CD4-positive, alpha-beta T cell treated with Interleukin-12 subunit alpha and Interleukin-12 subunit beta, for 1 hour (primary cell): ENCODE results near the gene TF.
A peak's percentile ranks its signal among the peaks of the same experiment; 100 is the strongest.
"Not testable (repeated sequence)": the region's sequence is repeated elsewhere in the genome, so short reads cannot be mapped to it uniquely, and the experiment has no call there.

Experiments used
- DNase-seq: peaks from one replicate; pipeline ENCODE4 v3.0.0-alpha.2; 2020

Gene TF

GRCh38 chr3:133769536-133769935 is 23.3 kb downstream of the TF start:
- DNase-seq, result no peak

GRCh38 chr3:133773732-133774131 is 27.5 kb downstream of the TF start:
- DNase-seq, result no peak

DNA sequence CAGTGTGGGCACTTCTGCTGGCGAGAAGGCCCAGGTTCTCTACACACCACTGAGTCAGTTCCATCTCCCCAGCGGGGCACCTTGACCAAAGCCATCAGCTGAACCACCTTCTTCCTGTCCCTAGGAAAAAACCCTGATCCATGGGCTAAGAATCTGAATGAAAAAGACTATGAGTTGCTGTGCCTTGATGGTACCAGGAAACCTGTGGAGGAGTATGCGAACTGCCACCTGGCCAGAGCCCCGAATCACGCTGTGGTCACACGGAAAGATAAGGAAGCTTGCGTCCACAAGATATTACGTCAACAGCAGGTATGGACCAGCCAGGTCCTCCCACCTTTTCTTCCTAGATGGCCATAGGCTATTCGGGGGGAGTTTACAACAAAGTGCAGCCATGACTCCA is 29.1 kb downstream of the TF start:
- DNase-seq, result no peak

DNA sequence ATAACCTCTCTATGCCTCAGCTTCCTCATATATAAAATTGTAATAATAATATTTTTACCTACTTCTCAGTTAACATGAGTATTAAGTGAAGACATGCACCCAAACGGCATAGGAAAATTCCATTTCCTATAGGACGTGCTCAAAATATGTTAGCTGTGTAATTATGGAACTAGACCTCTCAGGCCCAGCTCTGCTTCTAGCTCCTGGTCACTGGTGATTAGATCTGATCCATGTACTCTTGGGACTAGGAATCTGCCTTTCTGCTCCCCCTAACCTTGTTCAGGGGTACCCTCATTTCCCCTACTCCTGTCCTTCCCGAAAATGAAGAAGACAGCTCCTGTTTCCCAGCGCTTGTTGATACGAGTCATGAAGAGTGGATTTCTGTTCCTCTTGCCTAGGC is 29.6 kb downstream of the TF start:
- no peak for DNase-seq

DNA sequence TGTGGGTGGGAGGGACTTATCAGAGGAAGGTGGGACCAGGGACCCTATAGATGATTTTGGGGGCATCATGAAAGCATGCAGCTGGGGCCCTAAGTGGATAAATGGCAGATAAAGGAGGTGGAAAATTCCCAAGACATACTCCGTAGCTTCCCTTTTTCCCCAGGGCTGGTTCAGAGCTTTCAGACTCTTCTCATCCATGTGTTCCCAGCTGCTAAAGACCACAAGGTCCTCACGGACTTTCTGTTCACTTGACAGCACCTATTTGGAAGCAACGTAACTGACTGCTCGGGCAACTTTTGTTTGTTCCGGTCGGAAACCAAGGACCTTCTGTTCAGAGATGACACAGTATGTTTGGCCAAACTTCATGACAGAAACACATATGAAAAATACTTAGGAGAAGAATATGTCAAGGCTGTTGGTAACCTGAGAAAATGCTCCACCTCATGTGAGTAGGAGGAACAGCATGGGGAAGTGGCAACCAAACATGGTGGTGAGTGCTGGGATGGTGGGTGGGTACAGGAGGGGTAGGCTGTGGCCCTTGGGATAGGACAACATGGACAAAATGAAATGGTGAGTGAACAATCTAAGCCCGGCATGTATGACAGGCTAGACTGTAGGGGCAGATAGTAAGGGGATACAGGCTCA is 30.7 kb downstream of the TF start:
- DNase-seq, result no peak

- no peak for DNase-seq
These were observed 31.8 kb downstream of the TF start for GRCh38 chr3:133777807-133778568.

DNA sequence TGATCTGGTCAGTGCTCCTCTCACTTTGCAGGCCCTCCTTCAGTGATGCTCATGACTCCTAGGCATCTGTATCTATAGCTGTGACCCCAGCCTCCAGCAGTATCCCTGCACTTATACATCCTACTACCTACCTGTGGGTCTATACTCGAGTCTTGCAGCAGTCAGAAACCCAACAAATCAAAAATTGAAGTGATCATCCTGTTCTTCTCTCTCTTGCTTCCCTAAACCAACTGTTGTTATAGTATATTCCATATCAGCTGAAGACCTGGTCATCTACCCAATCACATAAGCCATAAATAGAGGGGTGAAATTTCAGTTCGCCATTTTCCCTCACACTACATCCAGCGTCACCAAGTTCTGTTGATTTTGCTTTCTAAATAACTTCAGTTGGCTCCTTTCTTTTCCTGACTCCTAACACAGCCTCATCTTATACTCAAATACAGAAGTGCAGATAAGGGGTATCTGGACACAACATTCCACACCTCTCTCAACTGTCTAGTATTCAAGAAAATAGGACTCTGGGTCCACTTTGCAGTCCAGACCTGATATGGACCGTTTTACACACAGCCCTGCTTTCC is 33.5 kb downstream of the TF start:
- no peak for DNase-seq

DNA sequence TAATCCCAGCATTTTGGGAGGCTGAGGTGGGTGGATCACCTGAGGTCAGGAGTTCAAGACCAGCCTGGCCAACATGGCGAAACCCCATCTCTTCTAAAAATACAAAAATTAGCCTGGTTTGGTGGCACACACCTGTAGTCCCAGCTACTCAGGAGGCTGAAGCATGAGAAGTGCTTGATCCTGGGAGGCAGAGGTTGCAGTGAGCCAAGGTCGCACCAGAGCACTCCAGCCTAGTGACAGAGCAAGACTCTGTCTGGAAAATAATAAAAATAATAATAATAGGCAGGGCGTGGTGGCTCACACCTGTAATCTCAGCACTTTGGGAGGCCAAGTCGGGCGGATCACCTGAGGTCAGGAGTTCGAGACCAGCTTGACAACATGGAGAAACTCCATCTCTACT is 34.6 kb downstream of the TF start:
- DNase-seq, result not testable (repeated sequence)

DNA sequence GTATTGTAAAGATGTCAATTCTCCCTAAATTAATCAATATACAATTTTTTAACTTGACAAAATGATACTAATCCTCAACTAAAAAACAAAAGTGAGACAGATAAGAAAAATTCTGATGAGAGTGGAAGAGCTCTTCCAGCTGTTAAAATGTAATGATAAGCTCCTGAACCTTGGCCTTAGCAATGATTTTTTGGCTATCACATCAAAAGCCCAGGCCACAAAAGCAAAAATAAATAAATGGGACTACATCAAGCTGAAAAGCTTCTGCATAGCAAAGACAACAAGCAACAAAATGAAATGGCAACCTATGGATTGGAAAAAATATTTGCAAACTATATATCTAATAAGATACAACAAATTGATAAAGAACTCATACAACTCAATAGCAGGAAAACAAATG is 35.4 kb downstream of the TF start:
- no peak for DNase-seq

DNA sequence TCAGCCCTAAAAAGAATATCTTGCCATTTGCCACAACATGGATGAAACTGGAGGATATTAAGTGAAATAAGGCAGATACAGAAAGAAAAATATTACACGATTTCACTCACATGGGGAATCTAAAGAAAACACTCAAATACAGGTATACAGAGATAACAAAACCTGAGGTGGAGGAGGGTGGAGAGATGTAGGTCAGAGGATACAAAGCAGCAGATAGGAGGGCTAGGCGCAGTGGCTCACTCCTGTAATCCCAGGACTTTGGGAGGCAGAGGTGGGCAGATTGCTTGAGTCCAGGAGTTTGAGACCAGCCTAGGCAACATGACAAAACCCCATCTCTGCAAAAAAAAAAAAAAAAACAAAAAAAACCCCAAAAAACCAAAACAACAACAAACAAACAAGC is 36.3 kb downstream of the TF start:
- no peak for DNase-seq

GRCh38 chr3:133783762-133784161 is 37.6 kb downstream of the TF start:
- no peak for DNase-seq

- DNase-seq, result no peak
These were observed 41.8 kb downstream of the TF start for GRCh38 chr3:133788024-133788423.

DNA sequence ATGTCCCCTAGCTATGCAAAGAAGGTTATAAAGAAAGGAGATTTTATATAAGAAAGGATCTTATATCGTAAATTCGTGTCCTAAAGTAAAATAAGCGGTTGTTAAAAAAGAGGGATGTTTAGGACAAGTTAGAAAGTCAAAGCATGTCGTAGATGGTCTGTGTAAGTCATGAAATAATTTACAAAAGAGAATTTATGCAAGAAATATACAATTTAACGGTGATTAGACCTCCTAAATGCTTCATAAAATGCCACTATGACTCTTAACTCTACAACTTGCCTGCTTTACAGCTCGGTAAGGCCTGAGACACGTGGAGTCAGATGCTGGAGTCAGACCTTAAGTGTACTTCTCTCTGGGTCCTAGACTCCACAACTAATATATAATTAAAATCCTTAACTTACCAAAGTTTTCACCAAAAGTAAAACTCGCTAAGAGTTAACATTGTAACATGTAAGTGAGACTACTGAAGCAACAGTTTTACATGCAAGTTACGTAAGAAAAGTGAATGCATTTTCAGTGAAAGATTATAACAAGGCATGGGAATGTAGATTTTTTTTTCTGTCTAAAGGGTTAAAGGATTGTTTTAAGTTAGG is 46.1 kb downstream of the TF start:
- DNase-seq, result no peak

GRCh38 chr3:133797396-133798105 is 51.4 kb downstream of the TF start:
- DNase-seq, result no peak

DNA sequence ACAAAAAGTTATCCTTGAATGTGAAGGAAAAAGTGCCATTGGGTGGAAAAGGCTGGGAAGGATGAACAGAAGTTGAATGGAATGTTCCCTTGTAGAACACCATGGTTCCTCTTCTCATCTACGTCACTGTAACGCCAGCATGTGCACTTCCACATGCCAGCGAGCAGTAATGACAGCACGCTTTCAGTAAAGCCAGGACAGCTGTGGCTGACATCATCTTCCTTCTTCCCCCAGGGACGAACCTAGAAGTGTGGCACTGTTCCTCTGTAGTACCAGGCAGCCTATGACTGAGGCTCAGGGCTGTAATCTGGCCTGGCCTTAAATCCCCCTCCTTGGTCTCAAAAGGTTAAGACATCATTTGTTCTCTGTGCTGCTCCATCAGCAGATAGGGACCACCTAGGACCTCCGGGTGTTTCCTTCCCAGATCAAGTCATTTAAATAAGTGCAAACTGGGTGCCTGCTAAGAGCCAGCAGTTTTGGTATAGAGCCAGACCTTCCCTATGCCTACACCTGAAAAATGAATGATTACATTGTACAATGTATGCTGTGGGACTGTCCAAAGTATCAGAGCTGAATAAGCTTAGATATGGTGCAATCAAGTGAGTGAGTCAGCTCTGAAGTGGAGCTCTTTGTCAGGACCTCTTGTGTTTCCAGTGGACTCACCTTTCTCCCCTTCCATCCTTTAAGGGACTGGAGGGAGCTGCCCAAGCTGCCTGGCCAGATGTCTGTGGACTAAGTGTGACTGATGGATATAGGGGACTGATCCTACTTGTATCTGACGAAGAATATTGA is 53.8 kb downstream of the TF start:
- no peak for DNase-seq

- no peak for DNase-seq
These were observed 57.3 kb downstream of the TF start for GRCh38 chr3:133803469-133803868.

GRCh38 chr3:133804896-133805295 is 58.7 kb downstream of the TF start:
- DNase-seq, result no peak

DNA sequence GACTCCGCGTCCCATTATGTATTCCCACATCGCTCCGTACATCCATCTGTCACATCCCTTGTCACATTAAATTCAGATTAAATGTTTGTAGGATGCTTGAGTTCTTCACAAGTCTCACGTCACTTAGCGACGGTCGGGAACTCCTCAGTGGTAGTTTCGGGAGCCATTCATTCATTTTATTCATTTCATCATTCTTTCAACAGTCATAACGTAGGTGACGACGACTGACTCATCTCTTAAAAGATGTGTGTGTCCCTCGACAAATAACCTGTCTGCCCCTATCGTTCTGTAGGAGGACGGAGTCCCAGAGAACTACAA is 59.1 kb downstream of the TF start:
- DNase-seq, result no peak

GRCh38 chr3:133805702-133806475 is 59.7 kb downstream of the TF start, which contains the start of gene SRPRB:
TSS of gene SRPRB (plus strand) at chr3:133805815. CDS start at chr3:133805849, 34 bp downstream.
- peak; percentile 97 for DNase-seq

DNA sequence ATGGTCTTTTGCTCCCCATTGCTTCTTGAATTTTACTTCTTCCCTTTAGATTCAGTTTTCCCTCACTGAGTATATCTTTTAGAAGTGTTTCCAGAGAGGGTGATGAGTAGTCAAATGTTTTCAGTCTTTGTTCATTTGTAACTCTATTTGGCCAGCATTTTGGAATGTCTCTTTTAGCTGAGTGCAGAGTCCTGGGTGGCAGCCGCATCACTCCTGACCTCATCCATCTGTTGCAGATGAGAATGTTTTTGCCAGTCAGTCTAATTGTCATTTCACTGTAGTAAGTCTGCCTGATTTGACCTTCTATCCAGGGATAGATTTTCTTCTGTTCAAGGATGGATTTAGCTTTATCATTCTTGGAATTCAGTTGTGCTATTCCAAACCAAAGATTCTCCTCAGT is 66.7 kb downstream of the TF start:
- DNase-seq, result no peak

DNA sequence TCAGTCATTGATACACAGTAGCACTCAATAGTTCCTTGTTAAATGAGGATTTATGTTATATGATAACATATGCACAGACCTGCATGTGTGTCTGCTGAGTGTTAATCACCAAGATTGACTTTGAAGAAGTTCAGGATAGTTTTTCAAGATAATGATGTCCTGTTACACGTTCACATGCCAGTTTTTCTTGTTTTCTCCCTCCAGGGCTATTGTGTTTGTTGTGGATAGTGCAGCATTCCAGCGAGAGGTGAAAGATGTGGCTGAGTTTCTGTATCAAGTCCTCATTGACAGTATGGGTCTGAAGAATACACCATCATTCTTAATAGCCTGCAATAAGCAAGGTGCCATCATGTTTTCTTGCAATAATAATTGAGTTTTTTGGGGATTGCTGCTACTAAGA is 69.2 kb downstream of the TF start:
- no peak for DNase-seq

DNA sequence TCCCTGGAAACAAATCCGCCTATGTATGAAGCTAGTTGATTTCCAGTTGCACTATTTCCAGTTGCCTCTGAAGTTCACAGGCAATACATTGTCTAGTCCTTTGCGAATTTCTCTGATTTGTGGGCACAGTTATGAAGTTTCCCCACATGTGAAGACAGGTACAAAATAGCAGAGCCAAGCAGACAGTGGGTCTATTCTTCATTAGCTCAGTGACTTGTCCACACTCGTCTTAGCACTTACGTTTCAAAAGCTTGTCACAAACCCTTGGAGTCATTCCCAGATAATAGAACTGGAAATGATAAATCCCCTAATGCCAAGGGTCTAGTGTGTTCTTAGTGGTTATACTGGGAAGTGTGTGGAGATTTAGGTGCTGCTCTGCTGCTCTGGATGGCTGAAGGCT is 73.9 kb downstream of the TF start:
- no peak for DNase-seq
